Mucosa of stomach (tissue), 1 donor: Measurements from ENCODE around the gene UCHL5.

Experiments
- H3K27me3 ChIP-seq: one replicate; pipeline ENCODE4 v1.7.0; 2013; ENCODE audit warnings: mild to moderate bottlenecking, low read length; ENCODE audit not compliant: control insufficient read depth, insufficient read depth
- H3K36me3 ChIP-seq: one replicate; pipeline ENCODE4 v1.7.0; 2013; ENCODE audit warnings: low read length; ENCODE audit not compliant: control insufficient read depth, insufficient read depth
- H3K4me1 ChIP-seq: one replicate; pipeline ENCODE4 v1.7.0; 2013; ENCODE audit warnings: mild to moderate bottlenecking, low read length; ENCODE audit not compliant: control insufficient read depth, insufficient read depth
- H3K4me3 ChIP-seq: one replicate; pipeline ENCODE4 v1.7.0; 2013; ENCODE audit warnings: low read length
- H3K9ac ChIP-seq: one replicate; pipeline ENCODE4 v1.7.0; 2013; ENCODE audit warnings: mild to moderate bottlenecking, low read length, moderate library complexity
- H3K9me3 ChIP-seq: one replicate; pipeline ENCODE4 v1.7.0; 2013; ENCODE audit warnings: mild to moderate bottlenecking, low read length, moderate library complexity; ENCODE audit not compliant: control insufficient read depth
- donor health status: Pancreatic carcinoma.

Gene UCHL5, protein sequence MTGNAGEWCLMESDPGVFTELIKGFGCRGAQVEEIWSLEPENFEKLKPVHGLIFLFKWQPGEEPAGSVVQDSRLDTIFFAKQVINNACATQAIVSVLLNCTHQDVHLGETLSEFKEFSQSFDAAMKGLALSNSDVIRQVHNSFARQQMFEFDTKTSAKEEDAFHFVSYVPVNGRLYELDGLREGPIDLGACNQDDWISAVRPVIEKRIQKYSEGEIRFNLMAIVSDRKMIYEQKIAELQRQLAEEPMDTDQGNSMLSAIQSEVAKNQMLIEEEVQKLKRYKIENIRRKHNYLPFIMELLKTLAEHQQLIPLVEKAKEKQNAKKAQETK

DNA sequence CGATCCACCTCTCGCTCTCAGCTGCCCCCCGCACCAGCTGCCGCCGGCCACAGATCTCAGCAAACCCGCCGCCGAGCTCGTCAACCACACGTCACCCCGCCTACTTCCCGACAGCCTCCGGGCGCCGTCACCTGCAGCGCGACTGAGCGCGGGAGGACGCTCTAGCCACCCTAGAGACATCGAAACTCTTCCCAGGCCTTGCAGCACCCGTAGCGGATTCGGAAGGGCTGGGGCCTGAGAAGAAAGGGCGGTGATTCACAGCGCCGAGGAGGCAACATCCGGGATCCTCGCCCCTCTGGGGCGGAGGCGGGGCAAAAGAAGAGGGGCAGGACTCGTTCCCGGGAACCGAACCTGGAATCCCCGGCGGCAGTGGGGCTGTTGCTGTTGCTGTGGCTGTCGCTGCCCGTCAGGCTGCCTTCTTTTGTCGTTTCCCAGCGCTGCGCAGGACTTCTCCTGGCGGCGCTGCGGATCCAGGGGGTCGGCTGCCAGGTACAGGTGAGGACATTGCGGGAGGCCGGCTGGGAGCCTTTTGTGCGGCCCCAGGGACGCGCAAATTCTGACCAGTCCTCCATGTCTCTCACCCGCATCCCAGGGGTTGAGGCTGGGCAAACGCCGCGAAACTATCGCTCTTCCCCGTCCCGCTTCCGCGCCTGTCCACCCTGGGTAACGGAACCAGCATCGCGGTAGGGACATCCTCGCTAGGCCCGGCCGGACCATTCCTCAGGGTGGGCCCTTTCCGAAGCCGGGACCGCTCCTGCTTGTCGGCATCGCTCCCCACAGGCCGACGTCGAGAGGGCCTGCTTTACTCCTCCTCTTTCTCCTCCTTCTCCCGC, at the start of gene UCHL5, which contains the start of gene RO60:
TSS of gene UCHL5 (minus strand) at position 79 of the 833 bp plus-strand sequence. CDS start 100 bp downstream, outside the sequence.
TSS of gene RO60 (plus strand) at position 331 of the 833 bp plus-strand sequence. CDS start 9,443 bp downstream, outside the sequence.
- no peaks in the 10 kb centered on the region for H3K36me3 ChIP-seq
- H3K4me1 ChIP-seq, result peaks cover 5% of the 10 kb centered on the region
- no peaks in the 10 kb centered on the region for H3K27me3 ChIP-seq
- peak within 1 kb of the TSS; percentile 91 for H3K4me3 ChIP-seq
- H3K9ac ChIP-seq, result peak within 1 kb of the TSS; percentile 91
- H3K9me3 ChIP-seq, result no peaks in the 10 kb centered on the region

DNA sequence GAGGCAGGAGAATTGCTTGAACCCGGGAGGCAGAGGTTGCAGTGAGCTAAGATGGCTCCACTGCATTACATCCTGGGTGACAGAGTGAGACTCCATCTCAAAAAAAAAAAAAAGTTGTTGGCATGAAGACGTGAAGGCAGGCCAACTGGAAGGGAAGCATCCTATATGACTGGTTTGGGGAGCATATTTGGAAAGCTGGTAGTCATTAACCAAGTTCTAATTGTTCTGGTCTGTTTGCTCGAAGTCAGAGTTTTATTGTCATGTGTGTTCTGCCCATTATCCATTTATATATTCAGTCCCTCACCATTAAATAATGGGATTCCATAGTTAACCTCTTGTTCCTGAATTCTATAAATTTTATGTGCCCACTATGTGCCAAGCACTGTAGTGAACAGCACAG, 49.3 kb upstream of the UCHL5 start:
- Histone ChIP-seq H3K9ac (no peak overlapping the region), H3K36me3 (no peaks in the 10 kb centered on the region), H3K4me3 (no peak overlapping the region), H3K4me1 (peaks cover 7% of the 10 kb centered on the region), H3K27me3 (no peaks in the 10 kb centered on the region), H3K9me3 (no peaks in the 10 kb centered on the region)

DNA sequence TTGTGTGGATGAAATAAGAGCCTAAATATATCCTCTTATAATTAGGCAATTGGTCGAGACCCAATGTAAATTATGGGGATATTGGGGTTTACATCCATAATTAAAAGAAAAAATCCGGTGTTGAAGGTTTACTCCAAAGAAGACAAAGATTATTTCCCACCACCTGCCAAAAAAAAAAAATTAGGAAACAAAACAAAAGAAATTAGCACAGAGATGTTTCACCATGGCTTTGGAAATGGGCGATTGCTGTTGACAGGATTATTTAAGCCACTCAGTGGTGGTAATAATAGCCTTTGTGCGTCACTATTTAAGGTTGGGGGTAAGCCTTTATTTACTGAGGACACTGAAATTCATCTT, 46.6 kb upstream of the UCHL5 start:
- Histone ChIP-seq H3K4me3 (peak overlapping the region; percentile 76), H3K9ac (peak overlapping the region; percentile 81)

DNA sequence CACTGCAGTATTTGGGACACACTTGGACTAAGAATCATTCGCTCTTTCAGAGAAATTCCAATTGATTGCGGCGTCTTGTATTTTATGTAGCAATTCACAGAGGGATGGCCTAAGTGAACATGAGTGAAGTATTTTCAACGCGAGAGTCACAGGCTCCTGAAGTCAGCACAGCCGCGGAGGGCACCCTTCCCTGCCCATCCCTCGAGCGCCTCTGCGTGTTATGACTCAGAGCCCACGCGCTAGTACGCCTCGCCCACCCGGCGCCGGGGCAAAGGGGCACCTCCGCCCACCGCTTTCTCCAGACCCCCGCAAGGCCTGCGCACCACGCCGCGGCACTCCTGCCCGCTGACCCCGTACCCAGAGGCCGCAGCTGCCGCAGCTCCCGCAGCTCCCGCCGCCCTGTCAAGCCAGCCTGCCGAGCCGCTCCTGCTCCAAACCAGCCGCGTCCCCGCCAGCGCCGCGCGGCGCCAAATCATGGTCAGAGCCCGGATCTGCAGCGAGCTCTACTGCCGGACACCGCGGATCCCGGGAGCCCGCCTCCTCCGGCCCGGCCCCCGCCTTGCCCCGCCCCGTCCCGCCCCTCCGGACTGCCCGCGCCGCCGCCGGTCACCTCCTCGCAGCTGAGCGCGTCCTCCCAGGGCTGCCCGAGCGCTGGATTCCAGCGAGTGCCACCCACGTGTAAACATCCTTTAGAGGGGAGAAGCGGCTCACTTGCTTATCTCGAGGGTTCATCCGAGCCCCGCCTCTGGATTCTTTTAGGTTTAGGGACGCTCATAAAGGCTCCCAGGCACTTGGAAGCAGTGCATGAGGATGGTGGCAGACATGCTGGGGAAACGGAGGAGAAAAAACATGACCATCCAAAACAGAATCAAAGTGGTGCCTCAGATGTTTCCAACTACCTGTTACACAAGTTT, 46.0 kb upstream of the UCHL5 start, which contains the start of gene GLRX2:
TSS of gene GLRX2 (minus strand) at position 508 of the 914 bp plus-strand sequence. CDS start at position 476, 32 bp downstream.
- Histone ChIP-seq H3K9me3 (no peaks in the 10 kb centered on the region), H3K27me3 (no peaks in the 10 kb centered on the region), H3K36me3 (no peaks in the 10 kb centered on the region), H3K9ac (peak within 1 kb of the TSS; percentile 81), H3K4me1 (peaks cover 8% of the 10 kb centered on the region), H3K4me3 (peak within 1 kb of the TSS; percentile 76)

More for the DNA sequence above, 46.6 kb upstream of the UCHL5 start:
- Histone ChIP-seq H3K4me1 (peaks cover 8% of the 10 kb centered on the region), H3K9me3 (no peaks in the 10 kb centered on the region), H3K36me3 (no peaks in the 10 kb centered on the region), H3K27me3 (no peaks in the 10 kb centered on the region)

DNA sequence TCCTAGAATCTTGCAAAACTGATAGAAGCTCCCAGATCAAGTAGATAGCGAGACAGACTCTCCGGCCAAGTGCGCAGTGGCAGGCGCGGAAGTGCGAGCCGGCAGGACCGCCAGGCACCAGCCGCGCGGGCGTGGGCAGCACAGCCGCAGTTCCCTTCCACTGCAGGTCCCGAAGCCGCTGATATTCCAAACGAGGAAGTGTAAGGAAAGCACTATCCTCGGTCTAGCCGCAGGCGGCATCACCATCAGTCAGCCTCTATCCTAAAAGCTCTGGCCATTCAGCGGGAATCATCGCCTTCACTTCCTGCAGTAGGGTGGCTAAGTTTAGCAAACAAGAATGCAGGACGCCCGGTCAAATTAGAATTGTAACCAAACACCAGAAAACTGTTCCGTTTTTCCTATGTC, 45.3 kb upstream of the UCHL5 start:
- Histone ChIP-seq H3K9me3 (no peaks in the 10 kb centered on the region), H3K27me3 (no peaks in the 10 kb centered on the region), H3K36me3 (peaks cover 3% of the 10 kb centered on the region), H3K4me3 (peak overlapping the region; percentile 76), H3K9ac (peak overlapping the region; percentile 81), H3K4me1 (peaks cover 8% of the 10 kb centered on the region)

DNA sequence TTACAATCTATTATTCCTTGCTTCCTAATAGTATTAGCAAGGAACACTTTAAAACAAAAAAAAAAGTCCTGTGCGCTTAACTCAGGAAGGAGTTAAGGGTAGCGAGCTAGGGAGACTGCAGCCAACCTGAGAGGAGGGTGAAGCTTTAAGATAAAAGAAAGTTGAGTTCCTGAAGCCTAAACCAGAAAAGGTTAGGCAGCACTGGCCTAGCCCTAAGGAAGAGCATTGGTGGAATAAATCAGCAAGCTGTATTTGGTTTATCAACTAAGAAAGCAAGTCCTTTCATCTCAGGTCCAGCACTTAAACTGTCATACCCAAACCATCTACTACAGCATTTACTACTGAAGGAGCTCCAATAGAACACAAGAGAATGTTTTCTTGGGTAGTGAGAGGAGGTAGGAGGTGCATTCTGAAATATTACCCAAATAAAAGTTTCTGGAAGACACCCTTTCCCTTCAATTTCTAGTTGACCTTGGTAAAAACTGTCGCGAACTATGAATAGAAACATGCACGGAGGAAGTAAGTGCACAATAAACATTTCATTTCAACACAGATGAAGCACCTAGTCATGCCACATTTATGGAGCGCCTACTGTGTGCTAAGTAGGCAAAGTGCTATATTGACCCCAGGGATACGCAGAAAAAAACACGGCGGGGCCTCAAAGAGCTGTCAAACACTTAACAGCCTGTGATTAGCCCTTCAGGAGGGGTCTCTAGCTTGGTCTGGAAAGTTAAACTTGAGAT, 44.8 kb upstream of the UCHL5 start:
- Histone ChIP-seq H3K36me3 (peaks cover 8% of the 10 kb centered on the region), H3K27me3 (no peaks in the 10 kb centered on the region), H3K9me3 (no peaks in the 10 kb centered on the region), H3K9ac (peak overlapping the region; percentile 81), H3K4me3 (peak overlapping the region; percentile 76), H3K4me1 (peaks cover 8% of the 10 kb centered on the region)

DNA sequence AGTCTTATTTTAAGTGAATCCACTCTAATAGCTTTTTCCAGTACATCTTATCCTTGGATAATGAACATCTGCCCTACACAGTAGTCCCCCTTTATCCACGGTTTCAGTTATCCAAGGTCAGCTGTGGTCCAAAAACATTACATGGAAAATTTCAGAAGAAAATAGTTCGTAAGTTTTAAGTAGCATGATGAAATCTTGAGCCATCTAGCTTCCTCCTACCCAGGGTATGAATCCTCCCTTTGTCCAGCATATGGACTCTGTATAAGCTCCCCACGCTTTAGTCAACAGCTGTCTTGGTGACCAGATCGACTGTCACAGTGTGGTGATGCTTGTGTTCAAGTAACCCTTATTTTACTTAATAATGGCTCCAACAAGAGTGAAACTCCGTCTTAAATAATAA, 43.5 kb upstream of the UCHL5 start:
- Histone ChIP-seq H3K27me3 (no peaks in the 10 kb centered on the region), H3K4me1 (peaks cover 8% of the 10 kb centered on the region), H3K9ac (no peak overlapping the region), H3K36me3 (peaks cover 9% of the 10 kb centered on the region), H3K9me3 (no peaks in the 10 kb centered on the region), H3K4me3 (no peak overlapping the region)

DNA sequence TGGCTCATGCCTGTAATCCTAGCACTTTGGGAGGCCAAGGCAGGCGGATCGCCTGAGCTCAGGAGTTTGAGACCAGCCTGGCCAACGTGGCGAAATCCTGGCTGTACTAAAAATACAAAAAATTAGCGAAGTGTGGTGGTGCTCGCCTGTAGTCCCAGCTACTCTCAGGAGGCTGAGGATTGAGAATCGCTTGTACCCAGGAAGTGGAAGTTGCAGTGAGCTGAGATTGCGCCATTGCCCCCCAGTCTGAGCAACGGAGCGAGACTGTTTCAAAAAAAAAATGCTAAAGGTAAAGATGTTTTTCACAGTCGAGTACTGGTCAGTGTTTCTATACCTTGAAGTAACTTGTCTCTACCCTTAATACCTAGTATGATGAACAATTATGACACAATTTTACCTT, 35.0 kb upstream of the UCHL5 start:
- peaks cover 2% of the 10 kb centered on the region for H3K36me3 ChIP-seq
- no peaks in the 10 kb centered on the region for H3K4me1 ChIP-seq
- no peak overlapping the region for H3K9ac ChIP-seq
- H3K4me3 ChIP-seq, result no peak overlapping the region
- no peaks in the 10 kb centered on the region for H3K27me3 ChIP-seq
- no peaks in the 10 kb centered on the region for H3K9me3 ChIP-seq

DNA sequence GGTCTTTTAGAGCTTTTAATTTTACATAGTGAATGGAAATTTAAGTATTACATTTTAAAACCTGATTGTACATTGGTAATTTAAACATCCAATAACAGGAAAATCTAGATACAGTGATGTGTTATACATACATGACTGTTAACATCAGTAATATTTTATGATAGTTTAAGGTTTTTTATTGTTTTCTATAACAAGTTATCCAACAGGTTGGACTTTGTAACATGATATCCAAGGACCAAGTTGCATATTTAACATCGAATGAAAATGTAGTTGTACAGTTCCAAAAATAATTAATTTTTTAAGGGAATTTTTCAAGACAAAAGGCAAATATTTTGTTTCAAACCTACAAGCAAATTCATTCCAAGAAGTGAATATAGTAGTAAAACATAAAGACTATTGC, 31.7 kb upstream of the UCHL5 start:
- Histone ChIP-seq H3K27me3 (no peaks in the 10 kb centered on the region), H3K36me3 (no peaks in the 10 kb centered on the region)

DNA sequence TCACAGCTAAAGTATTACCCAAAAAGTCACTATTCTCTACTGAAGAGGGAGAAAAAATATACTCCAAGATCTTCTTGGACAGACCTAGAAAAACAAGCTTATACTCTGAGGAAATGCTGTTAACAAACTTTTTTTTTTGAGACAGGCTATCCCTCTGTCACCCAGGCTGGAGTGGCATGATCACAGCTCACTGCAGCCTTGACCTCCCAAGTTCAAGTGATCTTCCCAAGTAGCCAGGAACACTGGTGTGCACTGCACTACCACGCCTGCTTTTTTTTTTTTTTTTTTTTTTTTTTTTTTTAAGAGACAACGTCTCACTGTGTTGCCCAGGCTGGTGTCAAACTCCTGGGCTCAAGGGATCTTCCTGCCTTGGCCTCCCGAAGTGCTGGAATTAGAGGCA, 28.7 kb upstream of the UCHL5 start:
- no peak overlapping the region for H3K4me3 ChIP-seq
- no peaks in the 10 kb centered on the region for H3K36me3 ChIP-seq
- no peaks in the 10 kb centered on the region for H3K27me3 ChIP-seq
- H3K9ac ChIP-seq, result no peak overlapping the region
- no peaks in the 10 kb centered on the region for H3K4me1 ChIP-seq
- H3K9me3 ChIP-seq, result no peaks in the 10 kb centered on the region

More for the DNA sequence above, 31.7 kb upstream of the UCHL5 start:
- no peak overlapping the region for H3K9ac ChIP-seq
- H3K4me1 ChIP-seq, result no peaks in the 10 kb centered on the region
- no peaks in the 10 kb centered on the region for H3K9me3 ChIP-seq
- H3K4me3 ChIP-seq, result no peak overlapping the region

DNA sequence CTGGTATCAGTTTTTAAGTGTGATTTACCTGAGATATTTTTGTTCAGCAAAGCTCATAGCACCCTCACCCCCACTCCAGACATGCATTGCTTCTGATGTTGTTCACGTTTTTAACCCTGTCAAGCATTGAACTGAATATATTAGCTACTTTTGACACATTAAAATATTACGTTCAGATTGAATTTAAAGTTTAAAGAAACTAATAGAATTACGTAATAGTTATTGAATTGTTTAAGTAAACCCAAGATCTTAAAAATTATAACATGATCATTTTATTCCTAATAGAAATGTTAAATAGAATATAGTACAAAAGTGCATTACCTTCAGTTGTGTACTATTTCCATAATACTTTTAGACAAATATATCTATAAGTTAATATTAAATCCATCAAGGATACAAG, 27.2 kb upstream of the UCHL5 start:
- Histone ChIP-seq H3K9ac (no peak overlapping the region), H3K27me3 (no peaks in the 10 kb centered on the region), H3K36me3 (no peaks in the 10 kb centered on the region), H3K4me1 (no peaks in the 10 kb centered on the region), H3K4me3 (no peak overlapping the region), H3K9me3 (no peaks in the 10 kb centered on the region)
